Measurements from ENCODE around the gene SDCCAG8.
"Not testable (repeated sequence)": the region's sequence is repeated elsewhere in the genome, so short reads cannot be mapped to it uniquely, and the experiment has no call there.

SDCCAG8 gene

DNA sequence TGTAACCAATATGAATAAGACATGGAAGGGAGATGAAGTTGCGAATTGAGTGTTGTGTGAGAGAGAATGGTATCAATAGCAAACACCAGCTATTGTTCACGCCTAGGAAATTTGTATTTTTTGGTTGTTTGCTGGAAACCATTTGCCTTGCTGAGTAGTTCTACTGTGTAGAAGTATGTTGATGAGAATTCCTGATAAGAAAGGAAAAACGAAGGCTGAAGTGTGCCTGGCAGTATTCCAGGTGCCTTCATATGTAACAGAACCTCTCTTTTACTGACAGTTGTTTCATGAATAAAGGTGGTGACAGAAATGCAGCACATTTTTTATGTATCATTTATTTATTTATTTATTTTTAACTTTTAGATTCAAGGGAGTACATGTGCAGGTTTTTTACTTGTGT lies 79.5 kb downstream of the SDCCAG8 start:
- H3K9me3 ChIP-seq (ENCODE audit: low read length) = peaks cover 5% of the 10 kb centered on the region
- H3K27me3 ChIP-seq (ENCODE audit: insufficient read depth, low read length) = no peaks in the 10 kb centered on the region
- peaks cover 13% of the 10 kb centered on the region for H3K36me3 ChIP-seq (ENCODE audit: insufficient read depth, low read length)
- H2AFZ ChIP-seq (ENCODE audit: low read depth, low read length) = no peak overlapping the region
- no peaks in the 10 kb centered on the region for H3K4me1 ChIP-seq (ENCODE audit: insufficient read depth, low read length)
- H3K4me3 ChIP-seq (ENCODE audit: low read length) = no peak overlapping the region

DNA sequence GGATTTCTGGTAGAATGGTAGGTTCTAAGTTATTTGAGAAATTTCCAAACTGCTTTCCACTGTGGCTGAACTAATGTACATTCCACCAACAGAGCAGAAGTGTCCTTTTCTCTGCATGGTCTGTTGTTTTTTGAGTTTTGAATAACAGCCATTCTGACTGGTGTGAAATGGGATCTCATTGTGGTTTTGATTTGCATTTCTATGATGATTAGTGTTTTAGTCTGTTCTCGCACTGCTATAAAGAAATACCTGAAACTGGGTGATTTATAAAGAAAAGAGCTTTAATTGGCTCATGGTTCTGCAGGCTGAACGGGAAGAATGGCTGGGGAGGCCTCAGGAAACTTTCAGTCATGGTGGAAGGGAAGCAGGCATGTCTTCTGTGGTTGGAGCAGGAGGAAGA lies 80.3 kb downstream of the SDCCAG8 start:
- peaks cover 5% of the 10 kb centered on the region for H3K9me3 ChIP-seq (ENCODE audit: low read length)
- H3K4me3 ChIP-seq (ENCODE audit: low read length) = no peak overlapping the region
- no peak overlapping the region for H2AFZ ChIP-seq (ENCODE audit: low read depth, low read length)
- no peaks in the 10 kb centered on the region for H3K27me3 ChIP-seq (ENCODE audit: insufficient read depth, low read length)
- H3K4me1 ChIP-seq (ENCODE audit: insufficient read depth, low read length) = no peaks in the 10 kb centered on the region
- peaks cover 6% of the 10 kb centered on the region for H3K36me3 ChIP-seq (ENCODE audit: insufficient read depth, low read length)

DNA sequence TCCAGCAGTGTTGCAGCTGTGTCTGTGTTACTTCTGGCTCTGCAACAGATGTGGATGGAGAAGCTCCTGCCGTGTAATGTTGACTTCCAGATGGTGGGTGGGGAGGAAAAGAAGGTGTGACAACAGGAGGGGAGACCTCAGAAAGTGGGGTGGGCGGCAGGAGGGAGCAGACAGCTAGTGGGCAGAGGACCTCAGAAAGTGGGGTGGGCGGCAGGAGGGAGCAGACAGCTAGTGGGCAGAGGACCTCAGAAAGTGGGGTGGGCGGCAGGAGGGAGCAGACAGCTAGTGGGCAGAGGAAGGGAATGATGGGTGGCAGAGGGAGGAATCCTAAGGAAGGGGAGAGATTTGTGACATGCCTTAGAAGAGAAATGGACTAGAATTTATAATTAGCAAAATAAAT lies 83.0 kb downstream of the SDCCAG8 start:
- not testable (repeated sequence) for H3K4me1 ChIP-seq (ENCODE audit: insufficient read depth, low read length); H2AFZ ChIP-seq (ENCODE audit: low read depth, low read length); H3K36me3 ChIP-seq (ENCODE audit: insufficient read depth, low read length); H3K9me3 ChIP-seq (ENCODE audit: low read length); H3K27me3 ChIP-seq (ENCODE audit: insufficient read depth, low read length); H3K4me3 ChIP-seq (ENCODE audit: low read length)

DNA sequence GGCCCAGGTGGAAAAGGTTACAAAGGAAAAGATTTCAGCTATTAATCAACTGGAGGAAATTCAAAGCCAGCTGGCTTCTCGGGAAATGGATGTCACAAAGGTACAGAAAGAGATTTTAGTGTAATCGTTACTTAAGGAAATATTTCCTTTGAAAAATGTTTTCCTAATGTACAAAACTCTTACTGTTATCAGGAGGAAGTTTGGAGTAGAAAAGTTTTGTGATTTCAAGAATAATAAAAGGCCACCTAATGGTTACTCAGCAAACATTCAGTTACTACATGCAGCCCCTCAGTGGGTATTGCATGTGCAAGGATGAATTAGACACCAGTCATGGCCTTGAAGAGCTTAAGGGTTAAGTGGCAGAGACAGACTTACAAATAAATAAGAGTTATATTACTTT lies 85.2 kb downstream of the SDCCAG8 start:
- Histone ChIP-seq H3K27me3 (ENCODE audit: insufficient read depth, low read length) (no peaks in the 10 kb centered on the region), H3K36me3 (ENCODE audit: insufficient read depth, low read length) (peaks cover 2% of the 10 kb centered on the region), H3K4me1 (ENCODE audit: insufficient read depth, low read length) (peaks cover 24% of the 10 kb centered on the region), H2AFZ (ENCODE audit: low read depth, low read length) (no peak overlapping the region), H3K9me3 (ENCODE audit: low read length) (no peaks in the 10 kb centered on the region), H3K4me3 (ENCODE audit: low read length) (no peak overlapping the region)

DNA sequence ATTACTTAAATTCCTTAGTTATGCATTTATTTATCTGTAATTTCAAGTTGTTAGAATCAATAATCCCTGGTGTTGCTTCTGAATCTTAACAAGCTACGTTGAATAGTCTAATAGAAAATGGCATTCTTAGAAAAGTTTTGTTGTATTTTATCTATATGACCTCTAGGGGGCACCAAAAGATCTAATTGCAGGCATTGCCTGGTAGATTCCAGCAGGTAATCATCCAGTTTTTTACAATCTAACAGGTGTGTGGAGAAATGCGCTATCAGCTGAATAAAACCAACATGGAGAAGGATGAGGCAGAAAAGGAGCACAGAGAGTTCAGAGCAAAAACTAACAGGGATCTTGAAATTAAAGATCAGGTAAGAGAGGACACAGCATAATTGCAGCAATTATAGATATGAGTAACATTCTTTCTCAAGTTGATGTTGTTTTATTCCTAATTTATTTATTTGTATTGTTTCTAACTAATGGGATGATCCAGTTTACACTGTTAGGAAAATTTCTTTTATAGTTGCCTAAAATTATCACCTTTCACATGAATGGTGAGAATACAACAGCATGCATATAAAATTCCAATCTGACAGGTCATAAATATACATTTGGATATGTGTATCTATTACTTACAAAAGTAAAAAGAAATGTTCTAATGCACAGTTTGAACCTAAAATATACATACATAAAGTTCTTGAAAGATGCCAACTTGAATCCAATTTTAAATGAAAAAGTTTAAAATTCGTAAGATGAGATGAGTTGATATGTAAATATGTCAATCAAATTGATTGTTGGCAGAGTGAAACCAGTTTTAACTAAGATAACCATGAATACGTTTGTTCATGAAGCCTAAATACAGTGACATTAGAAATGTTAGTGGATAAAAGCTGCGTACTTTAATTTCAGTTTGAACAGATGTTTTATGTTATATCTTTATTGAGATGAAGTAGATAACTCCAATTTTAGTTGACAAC lies 88.4 kb downstream of the SDCCAG8 start:
- Histone ChIP-seq H3K9me3 (ENCODE audit: low read length) (no peaks in the 10 kb centered on the region), H3K4me1 (ENCODE audit: insufficient read depth, low read length) (peaks cover 40% of the 10 kb centered on the region), H3K27me3 (ENCODE audit: insufficient read depth, low read length) (no peaks in the 10 kb centered on the region), H3K36me3 (ENCODE audit: insufficient read depth, low read length) (peaks cover 2% of the 10 kb centered on the region), H3K4me3 (ENCODE audit: low read length) (no peak overlapping the region), H2AFZ (ENCODE audit: low read depth, low read length) (no peak overlapping the region)

DNA sequence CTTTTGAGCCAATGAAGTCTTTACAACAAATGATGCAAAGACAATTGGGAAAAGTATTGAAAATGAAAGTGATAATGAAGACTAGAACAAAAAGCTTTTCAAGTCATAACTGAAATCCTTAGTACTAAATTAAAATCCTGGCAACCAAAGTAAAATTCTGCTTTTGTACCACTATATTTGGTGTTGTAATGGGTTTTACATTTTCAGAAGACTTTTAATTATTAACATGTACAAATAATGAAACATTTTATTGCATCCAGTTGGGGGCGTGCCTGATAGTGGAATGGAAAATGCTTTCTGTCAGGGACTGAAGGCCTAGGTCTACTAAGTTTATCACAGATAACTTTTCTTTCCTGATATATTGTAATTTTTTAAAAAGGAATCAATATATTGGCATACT lies 89.4 kb downstream of the SDCCAG8 start:
- Histone ChIP-seq H2AFZ (ENCODE audit: low read depth, low read length) (no peak overlapping the region), H3K36me3 (ENCODE audit: insufficient read depth, low read length) (no peaks in the 10 kb centered on the region), H3K27me3 (ENCODE audit: insufficient read depth, low read length) (no peaks in the 10 kb centered on the region), H3K4me1 (ENCODE audit: insufficient read depth, low read length) (peaks cover 40% of the 10 kb centered on the region), H3K9me3 (ENCODE audit: low read length) (no peaks in the 10 kb centered on the region), H3K4me3 (ENCODE audit: low read length) (no peak overlapping the region)

DNA sequence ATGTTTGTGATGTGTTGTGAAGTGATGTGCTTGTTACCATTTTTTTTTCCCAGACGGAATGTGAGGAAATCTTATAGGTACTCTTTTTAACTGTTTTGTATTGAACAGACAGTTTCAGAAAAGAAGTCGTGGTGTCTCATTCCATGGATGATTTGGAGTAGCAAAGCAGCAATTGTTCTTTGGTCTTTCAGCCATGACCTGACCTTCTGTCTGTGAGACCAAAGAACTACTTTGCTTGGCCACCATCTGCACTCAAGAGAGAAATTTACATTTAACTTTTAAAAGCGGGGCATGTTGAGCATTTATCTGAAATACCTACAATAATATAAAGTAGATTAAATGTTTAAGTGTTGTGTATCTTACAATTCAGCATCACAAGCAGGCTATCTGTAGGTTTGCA lies 90.2 kb downstream of the SDCCAG8 start:
- Histone ChIP-seq H2AFZ (ENCODE audit: low read depth, low read length) (no peak overlapping the region), H3K4me1 (ENCODE audit: insufficient read depth, low read length) (peaks cover 40% of the 10 kb centered on the region), H3K4me3 (ENCODE audit: low read length) (peak overlapping the region; percentile 11), H3K36me3 (ENCODE audit: insufficient read depth, low read length) (peaks cover 1% of the 10 kb centered on the region), H3K27me3 (ENCODE audit: insufficient read depth, low read length) (no peaks in the 10 kb centered on the region), H3K9me3 (ENCODE audit: low read length) (no peaks in the 10 kb centered on the region)

DNA sequence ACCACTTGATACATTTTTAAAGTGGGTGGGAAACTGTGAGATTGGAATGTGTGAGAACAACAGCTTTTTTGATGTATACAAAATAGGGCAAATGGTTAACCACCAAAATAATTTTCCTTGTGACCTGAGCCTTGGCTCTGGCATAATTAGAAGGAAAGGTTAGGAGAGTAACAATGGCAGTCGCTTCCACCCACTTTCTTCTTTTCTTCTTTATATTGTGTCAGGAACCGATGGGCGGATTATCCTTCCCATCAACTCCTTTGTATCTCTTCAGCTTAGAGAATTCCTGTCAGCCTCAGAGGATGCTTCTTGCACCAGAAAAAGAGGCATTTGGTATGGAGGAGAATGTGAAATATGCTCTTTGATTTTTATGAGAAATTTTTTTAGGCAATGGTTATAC lies 90.6 kb downstream of the SDCCAG8 start:
- H2AFZ ChIP-seq (ENCODE audit: low read depth, low read length) = no peak overlapping the region
- no peak overlapping the region for H3K4me3 ChIP-seq (ENCODE audit: low read length)
- H3K36me3 ChIP-seq (ENCODE audit: insufficient read depth, low read length) = peaks cover 4% of the 10 kb centered on the region
- H3K27me3 ChIP-seq (ENCODE audit: insufficient read depth, low read length) = no peaks in the 10 kb centered on the region
- H3K4me1 ChIP-seq (ENCODE audit: insufficient read depth, low read length) = peaks cover 40% of the 10 kb centered on the region
- no peaks in the 10 kb centered on the region for H3K9me3 ChIP-seq (ENCODE audit: low read length)

DNA sequence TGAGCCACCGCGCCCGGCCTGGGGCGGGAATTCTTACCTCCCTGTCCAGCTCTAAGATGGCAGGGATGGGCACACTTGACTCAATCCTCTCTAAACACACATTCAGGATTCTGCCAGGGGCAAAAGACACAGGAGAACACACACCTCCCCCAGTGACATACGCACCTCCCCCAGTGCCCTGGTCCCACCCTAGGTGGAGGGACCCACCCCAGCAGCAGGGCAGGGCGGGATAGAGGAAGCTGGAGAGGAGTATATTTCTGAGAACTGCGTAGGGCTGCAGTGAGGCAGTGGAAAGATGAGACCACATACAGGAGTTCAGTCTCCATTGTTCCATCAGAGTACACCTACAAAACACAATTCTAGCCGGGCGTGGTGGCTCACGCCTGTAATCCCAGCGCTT lies 92.5 kb downstream of the SDCCAG8 start:
- Histone ChIP-seq H2AFZ (ENCODE audit: low read depth, low read length) (no peak overlapping the region), H3K36me3 (ENCODE audit: insufficient read depth, low read length) (peaks cover 4% of the 10 kb centered on the region), H3K9me3 (ENCODE audit: low read length) (no peaks in the 10 kb centered on the region), H3K4me3 (ENCODE audit: low read length) (no peak overlapping the region), H3K4me1 (ENCODE audit: insufficient read depth, low read length) (peaks cover 40% of the 10 kb centered on the region), H3K27me3 (ENCODE audit: insufficient read depth, low read length) (no peaks in the 10 kb centered on the region)

DNA sequence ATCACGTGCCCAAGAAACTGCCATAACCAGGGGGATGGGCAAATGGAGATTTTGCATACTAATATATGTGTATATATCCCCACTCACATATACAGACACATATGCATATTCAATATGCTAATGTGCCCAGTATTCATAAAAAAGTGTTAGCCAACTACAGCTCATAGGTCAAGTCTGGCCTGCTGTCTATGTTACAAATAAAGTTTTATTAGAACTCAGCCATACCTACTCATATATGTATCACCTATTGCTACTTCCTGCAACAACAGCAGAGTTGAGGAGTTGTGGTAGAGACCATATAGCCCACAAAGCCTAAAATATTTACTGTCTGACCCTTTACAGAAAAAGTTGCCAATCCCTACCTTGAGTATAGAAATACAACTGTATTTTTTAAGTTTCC lies 93.3 kb downstream of the SDCCAG8 start:
- Histone ChIP-seq H2AFZ (ENCODE audit: low read depth, low read length) (no peak overlapping the region), H3K27me3 (ENCODE audit: insufficient read depth, low read length) (no peaks in the 10 kb centered on the region), H3K4me3 (ENCODE audit: low read length) (no peak overlapping the region), H3K36me3 (ENCODE audit: insufficient read depth, low read length) (peaks cover 4% of the 10 kb centered on the region), H3K4me1 (ENCODE audit: insufficient read depth, low read length) (peaks cover 36% of the 10 kb centered on the region), H3K9me3 (ENCODE audit: low read length) (no peaks in the 10 kb centered on the region)

DNA sequence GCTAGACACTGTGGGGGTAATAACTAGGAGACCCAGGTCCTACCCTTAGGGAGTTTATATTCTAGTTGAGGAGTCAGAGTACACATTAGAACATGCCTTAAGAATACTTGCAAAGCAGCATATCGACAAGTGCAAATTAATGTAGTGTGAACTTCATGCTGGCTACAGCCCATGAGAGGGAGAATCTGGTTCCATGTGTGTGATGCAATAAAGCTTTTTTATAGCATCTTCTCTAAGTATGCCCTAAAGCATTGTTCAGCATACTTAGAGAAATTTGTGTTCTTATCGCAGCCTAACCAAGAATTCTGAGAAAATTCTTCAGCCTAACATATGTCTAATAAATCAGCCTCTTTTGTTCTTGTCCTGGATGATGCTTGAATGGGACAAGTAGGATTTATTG lies 95.5 kb downstream of the SDCCAG8 start:
- no peak overlapping the region for H3K4me3 ChIP-seq (ENCODE audit: low read length)
- no peaks in the 10 kb centered on the region for H3K27me3 ChIP-seq (ENCODE audit: insufficient read depth, low read length)
- H3K4me1 ChIP-seq (ENCODE audit: insufficient read depth, low read length) = peaks cover 17% of the 10 kb centered on the region
- no peak overlapping the region for H2AFZ ChIP-seq (ENCODE audit: low read depth, low read length)
- H3K9me3 ChIP-seq (ENCODE audit: low read length) = no peaks in the 10 kb centered on the region
- H3K36me3 ChIP-seq (ENCODE audit: insufficient read depth, low read length) = peaks cover 4% of the 10 kb centered on the region

DNA sequence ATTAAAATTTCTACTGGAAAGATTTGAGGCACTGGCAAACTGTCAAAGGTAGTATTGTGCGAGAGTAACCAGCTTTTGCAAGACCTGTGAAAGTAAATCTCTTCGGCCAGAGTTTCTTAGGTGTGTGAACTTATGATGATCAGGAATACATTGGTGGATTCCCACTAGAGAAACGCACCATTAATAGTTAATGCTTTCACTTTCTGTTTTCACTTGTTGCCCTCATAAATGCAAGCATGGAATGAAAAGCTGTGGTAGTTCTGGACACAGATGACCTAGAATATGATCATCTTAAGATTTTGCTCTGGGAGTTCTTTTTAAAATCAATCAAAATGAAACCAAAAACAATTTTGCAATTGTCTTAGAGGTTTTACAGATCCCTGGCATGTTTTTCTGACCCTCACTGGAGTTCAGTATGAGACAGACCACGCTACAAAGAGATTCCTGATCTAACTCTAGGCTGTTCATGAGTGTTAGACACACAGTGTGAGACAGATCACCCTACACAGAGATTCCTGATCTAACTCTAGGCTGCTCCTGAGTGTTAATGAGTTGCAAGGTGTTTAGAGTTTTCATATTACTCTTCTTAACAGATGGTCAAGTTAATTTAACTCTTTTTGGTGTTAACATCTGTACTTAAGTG lies 98.8 kb downstream of the SDCCAG8 start:
- peaks cover 4% of the 10 kb centered on the region for H3K36me3 ChIP-seq (ENCODE audit: insufficient read depth, low read length)
- H3K9me3 ChIP-seq (ENCODE audit: low read length) = peaks cover 4% of the 10 kb centered on the region
- no peak overlapping the region for H2AFZ ChIP-seq (ENCODE audit: low read depth, low read length)
- no peak overlapping the region for H3K4me3 ChIP-seq (ENCODE audit: low read length)
- H3K27me3 ChIP-seq (ENCODE audit: insufficient read depth, low read length) = no peaks in the 10 kb centered on the region
- peaks cover 4% of the 10 kb centered on the region for H3K4me1 ChIP-seq (ENCODE audit: insufficient read depth, low read length)

DNA sequence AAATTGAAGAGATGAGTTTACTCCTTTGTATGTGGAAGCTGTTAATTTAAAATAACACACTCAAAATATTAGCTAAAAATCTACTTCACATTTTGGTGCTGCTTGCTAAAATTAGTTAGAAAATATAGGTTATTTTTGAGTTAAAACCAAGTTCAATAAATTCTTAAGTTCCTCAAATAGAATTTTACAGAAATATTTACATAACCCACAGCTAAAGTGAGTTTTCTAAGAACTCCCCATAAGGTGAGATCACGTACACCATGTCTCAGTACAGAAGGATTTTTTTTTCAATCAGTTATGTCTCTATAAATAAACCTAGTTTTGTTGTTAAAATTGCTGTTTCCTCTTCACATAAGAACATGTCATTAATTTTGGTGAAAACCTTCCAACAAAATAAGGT lies 108.0 kb downstream of the SDCCAG8 start:
- Histone ChIP-seq H3K9me3 (ENCODE audit: low read length) (peaks cover 3% of the 10 kb centered on the region), H3K4me3 (ENCODE audit: low read length) (no peak overlapping the region), H3K27me3 (ENCODE audit: insufficient read depth, low read length) (no peaks in the 10 kb centered on the region), H2AFZ (ENCODE audit: low read depth, low read length) (no peak overlapping the region), H3K36me3 (ENCODE audit: insufficient read depth, low read length) (no peaks in the 10 kb centered on the region), H3K4me1 (ENCODE audit: insufficient read depth, low read length) (no peaks in the 10 kb centered on the region)

Data from neuron (in vitro differentiated cells).